Erythroblast (primary cell): ENCODE measurements around the gene ZNF418.
A peak's percentile ranks its signal among the peaks of the same experiment; 100 is the strongest.

Experiments
- DNase-seq, 2 experiments: peaks; one replicate each; lab custom pipeline; 2025; lab: John Stamatoyannopoulos, UW
- GATA1 ChIP-seq: IDR thresholded peaks from 2 replicates; pipeline ENCODE4 v1.6.1; 2011; ENCODE audit warnings: low read depth, mild to moderate bottlenecking, control low read depth, low read length, moderate library complexity
- POLR2A ChIP-seq: IDR thresholded peaks from 2 replicates; pipeline ENCODE4 v1.6.1; 2011; ENCODE audit warnings: mild to moderate bottlenecking, low read length

Gene ZNF418

DNA sequence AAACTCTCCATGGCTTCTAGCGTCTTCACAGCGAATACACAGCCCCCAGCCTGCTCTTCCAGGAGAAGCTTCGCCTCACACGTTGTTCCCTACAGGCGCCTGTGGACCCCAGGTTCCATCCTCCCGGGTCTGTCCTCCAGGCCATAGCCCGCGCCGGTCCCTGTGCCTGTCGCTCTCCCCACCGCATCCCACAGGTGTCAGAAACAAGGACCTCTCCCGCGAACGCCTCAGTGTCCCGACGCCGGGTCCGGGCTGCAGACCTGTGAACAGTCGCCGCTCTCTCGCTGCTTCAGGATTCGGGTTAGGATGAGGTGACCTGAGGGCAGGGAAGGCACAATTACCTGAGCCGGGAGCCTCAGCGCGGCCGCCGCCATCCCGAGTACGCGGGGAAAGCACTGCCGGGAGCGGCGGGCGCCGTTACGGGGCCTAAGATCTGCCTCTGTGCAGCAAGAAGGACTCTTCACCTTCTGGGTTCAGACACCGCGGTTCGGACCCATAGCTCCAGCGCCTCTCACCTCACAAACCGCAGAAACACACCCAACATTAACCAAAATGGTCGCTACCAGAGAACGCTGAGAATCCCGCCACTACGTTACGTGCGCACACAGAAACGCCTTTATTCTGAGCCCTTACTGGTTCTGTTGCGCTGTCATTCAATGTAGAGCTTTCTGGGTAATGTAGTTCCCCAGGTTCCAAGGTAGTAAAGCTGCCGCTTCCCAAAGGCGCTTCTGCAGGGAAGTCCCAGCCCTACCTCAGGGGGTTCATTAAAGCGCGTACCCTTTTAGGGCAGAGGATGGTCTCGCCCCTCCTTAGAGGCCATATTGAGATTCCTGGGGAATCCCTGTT, at the start of gene ZNF418:
Gene ZNF418 (minus strand): TSS at position 583 of the 846 bp plus-strand sequence. CDS start 1,580 bp downstream, outside the sequence.
- TF ChIP-seq POLR2A: peak; percentile 37
- TF ChIP-seq GATA1: no peak
- peak; percentile 68 to 76 for DNase-seq

DNA sequence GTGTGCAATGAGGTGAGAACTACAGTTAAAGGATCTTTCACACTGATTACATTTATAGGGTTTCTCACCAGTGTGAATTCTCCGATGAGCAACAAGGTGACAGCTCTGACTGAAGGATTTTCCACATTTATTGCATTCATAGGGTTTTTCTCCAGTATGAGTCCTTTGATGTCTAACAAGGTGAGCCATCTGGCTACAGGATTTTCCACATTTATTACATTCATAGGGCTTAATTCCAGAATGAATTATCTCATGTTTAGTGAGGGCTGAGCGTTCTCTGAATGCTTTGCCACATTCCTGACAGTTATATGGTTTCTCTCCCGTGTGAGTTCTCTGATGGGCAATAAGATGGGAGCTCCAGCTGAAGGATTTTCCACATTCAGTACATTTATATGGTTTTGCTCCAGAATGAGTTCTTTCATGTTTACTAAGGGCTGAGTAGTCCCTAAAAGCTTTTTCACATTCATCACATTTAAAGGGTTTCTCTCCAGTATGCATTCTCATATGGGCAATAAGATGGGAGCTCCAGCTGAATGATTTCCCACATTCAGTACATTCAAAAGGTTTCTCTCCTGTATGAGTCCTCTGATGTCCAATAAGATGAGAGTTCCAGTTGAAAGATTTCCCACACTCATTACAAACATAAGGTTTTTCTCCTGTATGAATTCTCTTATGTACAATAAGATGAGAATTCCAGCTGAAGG, 43.5 kb upstream of the ZNF418 start:
- TF ChIP-seq GATA1: no peak
- TF ChIP-seq POLR2A: no peak
- peak in 1 of 2 experiments; percentile 28 for DNase-seq

DNA sequence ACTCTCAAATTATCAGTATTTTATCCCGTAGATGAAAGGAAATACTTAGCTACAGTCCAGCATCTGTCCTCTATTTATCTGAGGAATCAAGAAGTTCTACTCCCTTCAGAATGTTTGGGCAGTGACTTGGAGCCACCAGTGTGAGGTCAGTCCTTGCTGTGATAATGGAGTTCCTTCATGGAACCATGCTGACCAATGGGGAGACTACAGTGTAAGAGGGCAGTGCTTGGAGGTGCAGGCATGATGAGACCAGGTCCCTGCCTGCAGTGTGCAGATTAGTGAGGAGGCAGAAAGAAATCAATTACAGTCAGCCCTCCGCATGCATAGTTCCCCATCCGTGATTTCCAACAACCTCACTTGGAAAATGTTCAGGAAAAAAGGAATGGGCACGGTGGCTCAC, 39.2 kb upstream of the ZNF418 start, which contains the start of gene C19orf18:
Gene C19orf18 (minus strand): TSS at position 101 of the 400 bp plus-strand sequence. CDS start 102 bp downstream, outside the sequence.
- no peak for DNase-seq
- TF ChIP-seq POLR2A (no peak), GATA1 (no peak)

DNA sequence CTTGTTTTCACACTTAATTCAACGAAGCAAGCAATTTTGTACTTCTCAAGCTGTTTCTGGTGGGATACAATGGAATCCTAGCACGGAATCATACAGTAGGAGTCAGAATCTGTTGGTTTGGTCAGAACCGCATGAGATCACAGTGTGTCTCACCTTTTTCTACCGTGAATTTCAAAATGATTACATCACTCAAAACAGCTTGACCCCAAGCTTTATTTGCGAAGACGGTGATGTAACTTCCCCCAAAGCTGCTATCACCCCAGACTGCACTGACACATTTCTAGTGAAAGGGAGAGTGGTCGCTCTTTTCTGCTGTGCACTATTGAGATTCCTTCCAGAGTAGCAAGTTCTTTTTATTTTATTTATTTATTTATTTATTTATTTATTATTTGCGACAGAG, 29.6 kb upstream of the ZNF418 start:
- TF ChIP-seq POLR2A (no peak), GATA1 (no peak)
- DNase-seq: no peak

DNA sequence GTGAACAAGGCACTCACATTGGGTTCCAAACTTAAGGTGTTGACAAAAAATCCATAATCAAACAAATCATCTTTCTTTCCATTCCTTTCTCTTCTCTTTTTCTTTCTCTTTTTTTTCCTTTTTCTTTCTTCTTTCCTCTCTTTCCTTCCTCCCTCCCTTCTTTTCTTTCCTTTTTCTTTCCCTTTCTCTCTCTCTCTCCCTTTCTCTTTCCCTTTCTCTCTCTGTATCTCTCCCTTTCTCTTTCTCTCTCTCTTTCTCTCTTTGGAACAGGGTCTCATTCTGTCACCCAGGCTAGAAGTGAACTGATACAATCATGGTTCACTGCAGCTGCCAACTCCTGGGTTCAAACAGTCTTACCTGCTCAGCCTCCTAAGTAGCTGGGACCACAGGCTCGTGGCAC, 26.6 kb upstream of the ZNF418 start:
- no peak for DNase-seq
- TF ChIP-seq POLR2A: no peak
- TF ChIP-seq GATA1: no peak

DNA sequence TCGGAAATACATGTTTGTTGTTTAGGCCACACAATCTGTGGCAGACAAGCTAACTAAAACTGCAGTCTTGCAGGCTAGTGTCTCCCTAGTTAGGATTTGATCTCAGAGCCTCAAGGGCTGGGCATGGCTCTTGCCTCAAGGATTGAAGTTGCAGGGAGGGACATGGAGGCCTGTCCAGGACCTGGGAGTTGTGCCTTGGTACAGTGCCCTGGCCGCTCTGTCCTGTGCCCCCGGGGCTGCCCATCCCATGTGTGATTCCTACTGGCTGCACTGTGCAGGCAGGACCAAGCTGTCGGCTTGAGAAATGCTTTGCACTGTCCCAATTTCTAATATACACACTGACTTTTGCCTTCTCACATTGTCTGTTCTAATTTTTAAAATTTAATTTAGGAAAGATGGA, 19.8 kb upstream of the ZNF418 start:
- TF ChIP-seq POLR2A (no peak), GATA1 (no peak)
- DNase-seq: no peak

DNA sequence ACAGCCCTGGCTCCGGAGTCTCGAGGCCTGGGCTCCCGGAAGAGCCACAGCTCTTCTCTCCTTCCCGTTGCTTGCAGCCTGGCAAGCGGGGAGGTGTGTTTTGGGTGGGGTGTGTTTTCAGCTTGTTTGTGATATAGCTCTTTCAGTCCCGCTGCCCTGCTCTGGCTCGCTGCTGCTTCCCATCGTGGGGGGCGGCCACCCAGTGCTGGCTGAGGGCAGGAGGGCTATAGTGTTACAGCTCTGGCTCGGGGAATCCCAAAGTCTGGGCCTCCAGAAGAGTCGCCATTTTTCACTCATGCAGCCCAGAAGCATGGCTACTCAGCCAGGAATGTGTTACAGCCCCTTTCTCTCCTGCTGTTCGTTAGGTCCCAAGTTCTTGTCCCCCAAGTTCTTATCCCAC, 14.5 kb upstream of the ZNF418 start:
- no peak for DNase-seq
- TF ChIP-seq GATA1 (no peak), POLR2A (no peak)

DNA sequence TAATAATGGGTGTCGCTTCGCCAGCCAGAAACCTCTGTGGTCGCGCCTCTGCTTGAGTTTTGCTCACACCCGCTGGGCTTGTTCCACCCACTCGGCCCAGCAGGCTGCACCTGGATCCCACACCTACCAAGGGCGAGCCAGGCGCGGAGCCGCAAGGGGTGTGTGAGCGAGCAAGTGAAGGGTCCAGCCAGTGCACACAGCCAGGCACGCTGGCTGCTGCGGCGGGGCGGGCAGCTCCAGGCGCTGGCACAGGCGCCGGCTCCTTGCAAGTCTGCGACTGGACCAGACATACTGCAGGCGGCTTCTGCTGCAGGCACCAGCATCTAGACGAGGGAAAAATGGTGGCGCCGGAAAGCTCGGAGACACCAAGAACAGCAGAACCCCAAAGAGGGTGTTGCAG, 14.1 kb upstream of the ZNF418 start:
- no peak for DNase-seq
- TF ChIP-seq GATA1: no peak

DNA sequence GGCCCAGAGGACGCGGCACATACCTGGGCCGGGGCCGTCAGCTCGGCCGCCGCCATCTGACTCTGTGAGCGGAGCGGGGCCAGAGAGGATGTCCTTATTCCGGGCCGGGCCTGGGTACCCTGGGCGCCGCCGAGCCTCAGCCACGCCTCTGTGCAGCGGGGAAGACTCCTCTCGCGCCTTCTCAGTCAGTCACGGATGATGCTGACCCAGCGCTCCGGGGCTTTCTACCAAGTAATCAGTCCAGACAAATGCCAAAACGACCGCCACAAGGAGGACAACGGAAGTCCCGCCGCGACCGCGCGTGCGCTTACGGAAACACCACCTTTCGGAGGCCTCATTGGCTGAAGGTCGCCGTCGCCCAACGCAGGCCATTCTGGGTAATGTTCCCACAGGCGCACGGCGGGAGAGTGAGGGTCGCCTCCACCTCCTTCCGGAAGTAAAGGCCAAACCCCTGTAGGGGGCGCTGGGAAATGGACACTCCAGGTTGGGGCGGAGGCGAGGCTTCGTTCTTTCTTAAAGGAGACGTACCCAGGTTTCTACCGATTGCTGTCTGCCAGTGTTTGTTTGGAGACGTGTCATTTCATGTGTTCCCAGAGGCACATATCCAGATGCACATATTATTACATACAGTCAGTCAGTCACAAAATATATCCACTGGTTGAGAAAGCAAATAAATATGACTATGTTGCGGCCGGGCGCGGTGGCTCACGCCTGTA, 12.4 kb upstream of the ZNF418 start, which contains the start of gene ZNF256:
Gene ZNF256 (minus strand): TSS at position 288 of the 716 bp plus-strand sequence. CDS start 232 bp downstream, at position 56.
- DNase-seq: peak; percentile 83 to 91
- no peak for TF ChIP-seq GATA1
- peak; percentile 65 for TF ChIP-seq POLR2A

DNA sequence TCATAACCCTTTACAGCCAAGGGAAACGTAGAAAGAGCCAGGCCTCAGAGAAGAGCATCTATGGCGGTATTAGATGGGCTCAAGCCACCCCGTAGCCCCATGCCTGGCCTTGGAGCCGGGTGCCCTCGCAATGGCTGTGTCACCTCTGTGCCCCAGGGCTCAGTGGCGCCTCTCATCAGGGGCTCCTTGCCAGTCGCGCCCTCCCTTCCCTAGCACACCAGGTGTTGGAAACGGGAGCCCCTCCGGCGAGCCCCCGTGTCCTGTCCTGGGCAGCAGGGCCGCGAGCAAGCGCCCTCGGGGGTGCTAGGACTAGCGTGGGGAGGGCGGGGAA, 11.9 kb upstream of the ZNF418 start:
- no peak for TF ChIP-seq GATA1
- no peak for TF ChIP-seq POLR2A
- DNase-seq: peak in 1 of 2 experiments; percentile 29

DNA sequence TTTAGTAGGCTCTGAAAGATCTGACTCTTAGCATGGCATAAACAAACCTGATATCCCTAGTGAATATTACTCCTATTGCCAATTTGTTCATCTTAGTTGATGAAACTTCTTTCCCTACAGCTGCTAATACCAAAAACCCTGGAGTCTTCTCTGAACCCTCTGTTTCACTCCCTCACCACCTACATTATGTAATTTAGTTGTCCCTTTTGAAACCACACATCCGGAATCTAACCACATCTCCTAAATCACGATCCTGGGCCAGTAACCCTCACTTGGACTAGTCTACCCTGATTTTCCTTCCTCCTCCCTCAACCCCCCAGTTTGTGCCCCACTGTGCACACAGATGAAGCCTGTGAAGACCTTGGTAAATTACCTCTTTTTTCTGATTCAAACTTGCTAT, 11.1 kb upstream of the ZNF418 start:
- no peak for DNase-seq
- TF ChIP-seq POLR2A: no peak
- TF ChIP-seq GATA1: no peak

DNA sequence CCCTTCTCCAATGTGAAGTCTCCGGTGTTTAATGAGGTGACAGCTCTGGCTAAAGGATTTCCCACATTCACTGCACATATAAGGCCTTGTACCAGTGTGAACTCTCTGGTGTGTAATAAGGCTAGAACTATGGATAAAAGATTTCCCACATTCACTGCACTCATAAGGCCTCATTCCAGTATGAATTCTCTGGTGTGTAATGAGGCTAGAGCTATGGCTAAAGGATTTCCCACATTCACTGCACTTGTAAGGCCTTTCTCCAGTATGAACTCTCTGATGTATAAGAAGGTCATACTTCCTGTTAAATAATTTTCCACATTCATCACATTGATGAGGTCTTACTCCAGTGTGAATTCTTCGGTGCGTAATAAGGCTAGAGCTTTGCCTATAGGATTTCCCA, 6.4 kb upstream of the ZNF418 start:
- no peak for TF ChIP-seq POLR2A
- TF ChIP-seq GATA1: no peak
- no peak for DNase-seq

DNA sequence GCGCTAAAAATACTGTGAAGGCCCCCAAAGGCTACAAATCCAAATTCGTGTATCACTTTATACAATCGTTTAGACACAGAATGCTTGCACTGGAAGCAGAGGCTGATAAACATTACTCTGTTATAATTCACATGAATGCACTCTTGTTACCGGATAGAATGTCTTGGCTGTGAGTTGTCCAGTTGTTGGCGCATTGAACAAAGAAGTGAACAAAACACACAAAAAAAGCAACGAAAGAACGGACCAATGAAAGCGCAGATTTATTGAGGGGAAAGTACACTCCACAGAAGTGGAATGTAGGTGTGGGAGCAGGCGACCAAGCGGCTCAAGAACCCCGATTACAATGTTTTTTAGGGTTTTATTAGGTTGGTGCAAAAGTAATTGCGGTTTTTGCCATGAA, 529 bp upstream of the ZNF418 start:
- no peak for TF ChIP-seq GATA1
- no peak for DNase-seq

DNA sequence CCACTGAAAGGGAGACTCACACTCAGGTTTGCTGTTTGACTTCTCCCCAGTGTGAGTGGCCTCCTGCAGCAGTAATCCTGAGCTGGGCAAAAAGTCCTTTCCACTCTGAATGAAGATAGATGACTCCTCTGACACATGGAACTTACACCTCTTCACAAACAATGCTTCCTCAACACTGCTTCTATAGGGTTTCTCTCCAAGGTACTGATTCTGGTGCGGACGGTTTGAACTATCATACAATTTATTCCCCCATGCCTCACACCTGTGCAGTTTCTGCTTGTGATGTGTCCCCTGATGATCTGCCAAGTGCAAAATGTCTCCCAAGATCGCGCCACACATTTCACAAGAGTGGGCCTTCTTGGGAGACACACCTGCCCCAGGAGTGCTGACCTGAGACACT, 7.6 kb downstream of the ZNF418 start:
- no peak for DNase-seq
- TF ChIP-seq POLR2A: no peak
- TF ChIP-seq GATA1: no peak
